Upper lobe of right lung (tissue), 1 donor: ENCODE results near the gene AMFR. TPM values are rescaled to one million over a fixed set of nuclear protein-coding genes. Genes with fewer than 3 reads are reported as not detected.

Experiments used
- ATAC-seq: fragments of 200-7000 bp; cut with Tn5 transposase; one replicate; pipeline ENCODE4 v1.9.1; 2020; ENCODE audit warnings: mild to moderate bottlenecking, moderate library complexity
- DNase-seq: peaks from one replicate; pipeline ENCODE4 v3.0.0-alpha.2; 2020
- H3K27ac ChIP-seq: fragments of 200-600 bp; one replicate; pipeline ENCODE4 v1.8.0; 2022
- H3K27me3 ChIP-seq: fragments of 200-600 bp; one replicate; pipeline ENCODE4 v1.8.0; 2022; ENCODE audit warnings: mild to moderate bottlenecking
- H3K36me3 ChIP-seq: fragments of 200-600 bp; one replicate; pipeline ENCODE4 v1.8.0; 2022
- H3K4me1 ChIP-seq: fragments of 200-600 bp; one replicate; pipeline ENCODE4 v1.8.0; 2022
- H3K4me3 ChIP-seq: fragments of 200-600 bp; one replicate; pipeline ENCODE4 v1.8.0; 2022; ENCODE audit warnings: mild to moderate bottlenecking
- H3K9me3 ChIP-seq: fragments of 200-600 bp; one replicate; pipeline ENCODE4 v1.8.0; 2022
- CTCF ChIP-seq: fragments of 200-600 bp; IDR thresholded peaks from one replicate; pipeline ENCODE4 v1.8.0; 2022; ENCODE audit warnings: antibody characterized with exemption
- intact Hi-C: fragments of 100-400 bp; cut with DNase I; formaldehyde crosslinking; loops from one replicate; pipeline ENCODE4 v1.11.0; 2022
- total RNA-seq: library from RNA; stranded (reverse); fragmentation: NEBNext Ultra II Directional; extraction: Animal tissue kit (Norgen Biotek cat#: 25700); gene quantifications from one replicate; pipeline ENCODE4 v1.2.1, GENCODE V29; 2021
- donor health status: DM: no; HTN: yes; CAD: no; lungs with severe emphysema.

AMFR gene
- total RNA-seq, 1 donor from 2014 or later = 89.8 TPM

GRCh38 chr16:56363781-56364565 lies 61.4 kb downstream of the AMFR start:
- intact Hi-C loops = no loop called here
- DNase-seq (peak; percentile 60), ATAC-seq (no peak)
- no peak for TF ChIP-seq CTCF
- no peaks in the 10 kb centered on the region for H3K4me1 ChIP-seq
- H3K9me3 ChIP-seq = no peaks in the 10 kb centered on the region
- peaks cover 74% of the 10 kb centered on the region for H3K36me3 ChIP-seq
- no peak overlapping the region for H3K4me3 ChIP-seq
- H3K27ac ChIP-seq = no peak overlapping the region
- no peaks in the 10 kb centered on the region for H3K27me3 ChIP-seq

GRCh38 chr16:56363181-56363716 lies 62.1 kb downstream of the AMFR start:
- H3K4me3 ChIP-seq = no peak overlapping the region
- ATAC-seq (no peak), DNase-seq (no peak)
- H3K27ac ChIP-seq = no peak overlapping the region
- H3K36me3 ChIP-seq = peaks cover 67% of the 10 kb centered on the region
- no peak for TF ChIP-seq CTCF
- intact Hi-C loops = no loop called here
- no peaks in the 10 kb centered on the region for H3K4me1 ChIP-seq
- no peaks in the 10 kb centered on the region for H3K27me3 ChIP-seq
- no peaks in the 10 kb centered on the region for H3K9me3 ChIP-seq

- Histone ChIP-seq H3K27ac (no peak overlapping the region), H3K9me3 (no peaks in the 10 kb centered on the region), H3K27me3 (no peaks in the 10 kb centered on the region), H3K36me3 (peaks cover 62% of the 10 kb centered on the region), H3K4me3 (no peak overlapping the region), H3K4me1 (no peaks in the 10 kb centered on the region)
- no peak for ATAC-seq
- no peak for DNase-seq
- TF ChIP-seq CTCF = no peak
- intact Hi-C loops = no loop called here
Observed at GRCh38 chr16:56362706-56363105, 62.6 kb downstream of the AMFR start.

GRCh38 chr16:56362057-56362655 lies 63.2 kb downstream of the AMFR start:
- no peak overlapping the region for H3K27ac ChIP-seq
- intact Hi-C loops = no loop called here
- H3K4me1 ChIP-seq = no peaks in the 10 kb centered on the region
- DNase-seq = no peak
- no peaks in the 10 kb centered on the region for H3K27me3 ChIP-seq
- ATAC-seq = no peak
- H3K4me3 ChIP-seq = no peak overlapping the region
- no peak for TF ChIP-seq CTCF
- no peaks in the 10 kb centered on the region for H3K9me3 ChIP-seq
- H3K36me3 ChIP-seq = peaks cover 57% of the 10 kb centered on the region

- ATAC-seq (no peak), DNase-seq (no peak)
- Histone ChIP-seq H3K36me3 (peaks cover 42% of the 10 kb centered on the region), H3K4me1 (peaks cover 9% of the 10 kb centered on the region), H3K9me3 (no peaks in the 10 kb centered on the region), H3K27ac (no peak overlapping the region), H3K4me3 (no peak overlapping the region), H3K27me3 (no peaks in the 10 kb centered on the region)
- TF ChIP-seq CTCF = no peak
- intact Hi-C loops = no loop called here
Observed at GRCh38 chr16:56360117-56361008, 65.0 kb downstream of the AMFR start.
